ENCODE measurements around the gene UBAP2.
A peak's percentile ranks its signal among the peaks of the same experiment; 100 is the strongest.
"Not testable (repeated sequence)": the region's sequence is repeated elsewhere in the genome, so short reads cannot be mapped to it uniquely, and the experiment has no call there.

Gene UBAP2

GRCh38 chr9:34046784-34047379 is 1.8 kb downstream of the UBAP2 start:
- DNase-seq, result peak; percentile 23

GRCh38 chr9:34045903-34046302 is 2.8 kb downstream of the UBAP2 start:
- DNase-seq, result no peak

GRCh38 chr9:34042074-34042473 is 6.6 kb downstream of the UBAP2 start:
- not testable (repeated sequence) for DNase-seq

GRCh38 chr9:34038851-34039250 is 9.8 kb downstream of the UBAP2 start:
- DNase-seq, result not testable (repeated sequence)

- DNase-seq, result no peak
Observed at GRCh38 chr9:34037626-34038025, 11.1 kb downstream of the UBAP2 start.

- DNase-seq, result no peak
Observed at GRCh38 chr9:34036625-34037024, 12.1 kb downstream of the UBAP2 start.

GRCh38 chr9:34035656-34036055 is 13.0 kb downstream of the UBAP2 start:
- DNase-seq, result no peak

GRCh38 chr9:34034698-34035065 is 14.0 kb downstream of the UBAP2 start:
- no peak for DNase-seq

GRCh38 chr9:34032631-34033030 is 16.1 kb downstream of the UBAP2 start:
- DNase-seq, result no peak

GRCh38 chr9:34027845-34028574 is 20.7 kb downstream of the UBAP2 start:
- DNase-seq, result no peak

- no peak for DNase-seq
Observed at GRCh38 chr9:34025811-34026210, 22.9 kb downstream of the UBAP2 start.

- no peak for DNase-seq
Observed at GRCh38 chr9:34025062-34025461, 23.6 kb downstream of the UBAP2 start.

GRCh38 chr9:34024476-34024875 is 24.2 kb downstream of the UBAP2 start:
- not testable (repeated sequence) for DNase-seq

- no peak for DNase-seq
Observed at GRCh38 chr9:34016149-34016548, 32.5 kb downstream of the UBAP2 start.

- peak; percentile 30 for DNase-seq
Observed at GRCh38 chr9:34010979-34011378, 37.7 kb downstream of the UBAP2 start.

- DNase-seq, result no peak
Observed at GRCh38 chr9:34001951-34002350, 46.7 kb downstream of the UBAP2 start.

GRCh38 chr9:34001298-34001697 is 47.4 kb downstream of the UBAP2 start:
- no peak for DNase-seq

- DNase-seq, result no peak
Observed at GRCh38 chr9:33995449-33995848, 53.2 kb downstream of the UBAP2 start.

- DNase-seq, result no peak
Observed at GRCh38 chr9:33993104-33993503, 55.6 kb downstream of the UBAP2 start.

GRCh38 chr9:33992632-33993031 is 56.1 kb downstream of the UBAP2 start:
- DNase-seq, result no peak

GRCh38 chr9:33988219-33988890 is 60.3 kb downstream of the UBAP2 start:
- DNase-seq, result peak; percentile 21

- DNase-seq, result no peak
Observed at GRCh38 chr9:33976414-33976813, 72.3 kb downstream of the UBAP2 start.

- DNase-seq, result no peak
Observed at GRCh38 chr9:33972698-33973097, 76.0 kb downstream of the UBAP2 start.

- no peak for DNase-seq
Observed at GRCh38 chr9:33964086-33964768, 84.5 kb downstream of the UBAP2 start.

Data from CD4-positive, alpha-beta T cell treated with Interleukin-12 subunit alpha and Interleukin-12 subunit beta, for 1 hour (primary cell).